ENCODE results near the gene CLIP4. TPM values are rescaled to one million over a fixed set of nuclear protein-coding genes. Genes with fewer than 3 reads are reported as not detected.

The CLIP4 gene
- total and polyA plus RNA-seq, 2 of the 4 experiments (the other 2 are of a cell fraction): 29.7 to 66.3 TPM

GRCh38 chr2:29196792-29197788, 81.9 kb downstream of the CLIP4 start:
- BruUV-seq (replicated peaks): no TSS peak
- Histone ChIP-seq H3K27ac (ENCODE audit: insufficient read depth, low read length) (no peak overlapping the region), H3K9me3 (ENCODE audit: control insufficient read depth, insufficient read depth, low read length) (no peaks in the 10 kb centered on the region), H3K4ac (ENCODE audit: low read depth, low read length) (no peak overlapping the region), H3K18ac (ENCODE audit: low read depth, low read length) (no peak overlapping the region), H3K9ac (ENCODE audit: low read depth, low read length) (no peak overlapping the region), H3K36me3 (ENCODE audit: control insufficient read depth, insufficient read depth, low read length) (no peaks in the 10 kb centered on the region; the same call in 1 of the 2 replicates), H4K5ac (ENCODE audit: low read depth, low read length) (no peak overlapping the region), H3K56ac (ENCODE audit: extremely low read depth, insufficient read depth, low read length) (no peak overlapping the region), H2AK9ac (replicated peaks; ENCODE audit: low read depth, low read length, poor library complexity) (no peak overlapping the region), H4K20me1 (ENCODE audit: insufficient read depth, low read length) (no peaks in the 10 kb centered on the region), H2BK20ac (ENCODE audit: low read depth, low read length) (no peak overlapping the region), H3K79me1 (ENCODE audit: low read depth in 1 of 2, low read length in 2 of 2) (no peaks in the 10 kb centered on the region), H3K4me3 (ENCODE audit: insufficient read depth, low read depth, low read length) (no peak overlapping the region), H2BK120ac (ENCODE audit: low read depth, low read length) (no peak overlapping the region), H2AFZ (replicated peaks; ENCODE audit: low read length, poor library complexity) (no peak overlapping the region), H3K23ac (ENCODE audit: low read depth, low read length) (no peak overlapping the region), H3K4me2 (ENCODE audit: low read depth, low read length) (no peak overlapping the region), H2BK5ac (ENCODE audit: low read depth, low read length, poor library complexity, severe bottlenecking) (no peak overlapping the region), H4K8ac (ENCODE audit: low read depth in 2 of 2, low read length in 2 of 2) (no peak overlapping the region), H2BK15ac (ENCODE audit: low read depth, low read length) (no peak overlapping the region), H3K14ac (replicated peaks; ENCODE audit: low read depth, low read length) (no peak overlapping the region), H4K91ac (ENCODE audit: insufficient read depth, low read depth, low read length) (no peak overlapping the region), H3K4me1 (ENCODE audit: control insufficient read depth, insufficient read depth, low read length) (peaks cover 3% of the 10 kb centered on the region; the same call in 1 of the 2 replicates), H3K27me3 (ENCODE audit: control insufficient read depth, insufficient read depth, low read length) (no peaks in the 10 kb centered on the region), H3K9me1 (ENCODE audit: insufficient read depth, low read length) (no peaks in the 10 kb centered on the region), H2AK5ac (ENCODE audit: low read depth, low read length) (no peak overlapping the region)
- intact Hi-C loops (cut with micrococcal nuclease): loop anchor here (1.0 to 5.0 kb wide), 2 partner anchors 239 to 375 kb away; no protein-coding TSS in a partner anchor
- TF ChIP-seq CTCF (conservative IDR thresholded peaks at IDR 0.05; ENCODE audit: low read depth, low read length): peak; percentile 73
- no peak for TF ChIP-seq USF2 (IDR thresholded peaks at IDR 0.05; ENCODE audit: low read depth, low read length)
- TF ChIP-seq SMC3 (IDR thresholded peaks at IDR 0.05; ENCODE audit: low read depth, low read length): peak; percentile 88
- TF ChIP-seq CEBPB (IDR thresholded peaks at IDR 0.05; ENCODE audit: low read depth, low read length): no peak
- TF ChIP-seq RAD21 (IDR thresholded peaks at IDR 0.05; ENCODE audit: low read length): peak; percentile 93
- in situ Hi-C loops (cut with MboI; ENCODE audit: low sequenced_read_pairs): no loop called here
- WGBS, 2 experiments (ENCODE audit: extremely low coverage in 2 of 2, insufficient read length in 1 of 2): 4% methylated on average over 4 of the region's 14 CpGs; no CpG with 5 or more reads in 1 of the 2 experiments
- dilution Hi-C loops (cut with HindIII; ENCODE audit: low sequenced_read_pairs, unreplicated experiment): no loop called here
- ChIA-PET CTCF (no interaction called here), POLR2A (ENCODE audit: unreplicated experiment) (no interaction called here)
- peak; percentile 47 for DNase-seq
- peak; percentile 80 for ATAC-seq (ENCODE audit: low read depth)
